Measurements from ENCODE around the gene PLEKHG2. TPM values are rescaled to one million over a fixed set of nuclear protein-coding genes. Genes with fewer than 3 reads are reported as not detected.

The PLEKHG2 gene, protein sequence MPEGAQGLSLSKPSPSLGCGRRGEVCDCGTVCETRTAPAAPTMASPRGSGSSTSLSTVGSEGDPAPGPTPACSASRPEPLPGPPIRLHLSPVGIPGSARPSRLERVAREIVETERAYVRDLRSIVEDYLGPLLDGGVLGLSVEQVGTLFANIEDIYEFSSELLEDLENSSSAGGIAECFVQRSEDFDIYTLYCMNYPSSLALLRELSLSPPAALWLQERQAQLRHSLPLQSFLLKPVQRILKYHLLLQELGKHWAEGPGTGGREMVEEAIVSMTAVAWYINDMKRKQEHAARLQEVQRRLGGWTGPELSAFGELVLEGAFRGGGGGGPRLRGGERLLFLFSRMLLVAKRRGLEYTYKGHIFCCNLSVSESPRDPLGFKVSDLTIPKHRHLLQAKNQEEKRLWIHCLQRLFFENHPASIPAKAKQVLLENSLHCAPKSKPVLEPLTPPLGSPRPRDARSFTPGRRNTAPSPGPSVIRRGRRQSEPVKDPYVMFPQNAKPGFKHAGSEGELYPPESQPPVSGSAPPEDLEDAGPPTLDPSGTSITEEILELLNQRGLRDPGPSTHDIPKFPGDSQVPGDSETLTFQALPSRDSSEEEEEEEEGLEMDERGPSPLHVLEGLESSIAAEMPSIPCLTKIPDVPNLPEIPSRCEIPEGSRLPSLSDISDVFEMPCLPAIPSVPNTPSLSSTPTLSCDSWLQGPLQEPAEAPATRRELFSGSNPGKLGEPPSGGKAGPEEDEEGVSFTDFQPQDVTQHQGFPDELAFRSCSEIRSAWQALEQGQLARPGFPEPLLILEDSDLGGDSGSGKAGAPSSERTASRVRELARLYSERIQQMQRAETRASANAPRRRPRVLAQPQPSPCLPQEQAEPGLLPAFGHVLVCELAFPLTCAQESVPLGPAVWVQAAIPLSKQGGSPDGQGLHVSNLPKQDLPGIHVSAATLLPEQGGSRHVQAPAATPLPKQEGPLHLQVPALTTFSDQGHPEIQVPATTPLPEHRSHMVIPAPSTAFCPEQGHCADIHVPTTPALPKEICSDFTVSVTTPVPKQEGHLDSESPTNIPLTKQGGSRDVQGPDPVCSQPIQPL (N-terminal part only)
- 60.4 to 147 TPM (median 118 TPM) in 5 replicates for total RNA-seq (2022; extraction: Qiagen RNA extraction)

GRCh38 chr19:39412100-39412866, at the start of gene PLEKHG2:
Gene PLEKHG2, plus strand, starts transcription at chr19:39412669. Its CDS starts 1,418 bp downstream, at chr19:39414087.

DNA sequence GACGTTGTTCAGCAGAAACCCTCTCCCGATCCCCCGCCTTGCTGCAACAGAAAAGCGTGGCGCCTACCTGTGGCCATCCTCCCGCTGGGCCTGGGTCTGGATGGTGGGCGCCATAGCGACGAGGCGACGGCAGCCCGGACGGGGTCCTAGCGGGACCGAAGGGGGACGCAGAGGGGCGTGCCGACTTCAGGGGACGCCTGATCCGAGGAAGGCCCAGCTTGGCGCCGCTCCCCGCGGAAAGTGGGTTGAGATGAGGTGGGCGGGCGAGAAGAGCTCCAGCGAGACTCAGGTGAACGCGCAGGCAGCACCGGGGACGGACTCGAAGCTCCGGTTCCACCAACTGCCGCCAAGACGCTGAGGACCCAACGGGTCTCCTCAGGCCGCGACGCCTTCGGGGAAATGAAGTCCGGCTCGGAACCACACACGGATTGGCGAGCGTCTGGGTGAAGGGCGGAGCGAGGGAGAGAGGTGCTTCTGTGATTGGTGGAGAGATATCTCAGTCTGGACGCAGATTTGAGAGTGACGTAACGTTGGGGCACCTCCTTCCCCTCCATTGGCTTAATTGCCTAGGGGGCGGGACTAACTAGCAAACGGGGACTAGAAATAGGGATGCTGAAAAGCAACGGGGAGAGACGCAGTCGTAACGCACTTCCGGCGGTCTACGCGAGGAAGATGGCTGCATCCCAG, 21.6 kb upstream of the PLEKHG2 start, which contains the start of the genes MED29 and PAF1:
MED29 (plus strand) TSS at position 628 of the 687 bp plus-strand sequence; CDS start at position 673, 45 bp downstream.
PAF1 (minus strand) TSS at position 356 of the 687 bp plus-strand sequence; CDS start at position 114, 242 bp downstream.

DNA sequence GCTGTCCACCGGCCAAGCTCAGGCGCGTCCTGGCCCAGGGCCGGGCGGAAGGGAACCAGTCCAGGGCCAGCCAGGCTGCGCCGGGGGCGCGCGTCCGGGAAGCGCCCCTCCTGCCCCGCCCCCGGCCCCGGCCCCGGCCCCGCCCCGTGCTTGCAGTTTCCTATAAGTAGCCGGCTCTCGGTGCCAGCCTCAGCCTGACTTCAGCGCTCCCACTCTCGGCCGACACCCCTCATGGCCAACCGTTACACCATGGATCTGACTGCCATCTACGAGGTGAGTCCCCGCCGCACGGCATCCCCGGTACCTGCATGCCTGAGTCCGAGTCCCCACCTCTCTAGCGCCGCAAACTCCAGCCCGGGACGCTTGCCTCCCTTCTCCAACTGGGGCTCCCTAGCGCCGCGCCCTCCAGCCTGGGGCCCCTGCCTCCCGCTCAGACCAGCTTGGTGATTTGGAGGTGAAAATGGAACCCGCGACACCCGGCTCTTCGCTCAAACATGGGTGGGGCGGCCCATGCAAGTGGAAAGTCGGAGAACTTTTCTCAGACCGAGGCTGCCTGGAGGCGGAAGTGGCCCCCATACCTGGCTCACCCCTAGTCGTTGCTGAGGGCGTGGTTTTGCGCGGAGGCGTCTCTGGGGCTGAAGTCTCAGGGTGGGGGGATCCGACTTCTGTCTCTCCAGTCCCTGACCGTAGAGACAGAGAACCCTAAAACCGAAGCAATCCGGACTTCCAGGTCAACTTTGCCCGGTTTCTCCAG, 5.6 kb upstream of the PLEKHG2 start, which contains the start of gene ZFP36:
ZFP36 (plus strand) TSS at position 192 of the 754 bp plus-strand sequence; CDS start at position 250, 58 bp downstream.

DNA sequence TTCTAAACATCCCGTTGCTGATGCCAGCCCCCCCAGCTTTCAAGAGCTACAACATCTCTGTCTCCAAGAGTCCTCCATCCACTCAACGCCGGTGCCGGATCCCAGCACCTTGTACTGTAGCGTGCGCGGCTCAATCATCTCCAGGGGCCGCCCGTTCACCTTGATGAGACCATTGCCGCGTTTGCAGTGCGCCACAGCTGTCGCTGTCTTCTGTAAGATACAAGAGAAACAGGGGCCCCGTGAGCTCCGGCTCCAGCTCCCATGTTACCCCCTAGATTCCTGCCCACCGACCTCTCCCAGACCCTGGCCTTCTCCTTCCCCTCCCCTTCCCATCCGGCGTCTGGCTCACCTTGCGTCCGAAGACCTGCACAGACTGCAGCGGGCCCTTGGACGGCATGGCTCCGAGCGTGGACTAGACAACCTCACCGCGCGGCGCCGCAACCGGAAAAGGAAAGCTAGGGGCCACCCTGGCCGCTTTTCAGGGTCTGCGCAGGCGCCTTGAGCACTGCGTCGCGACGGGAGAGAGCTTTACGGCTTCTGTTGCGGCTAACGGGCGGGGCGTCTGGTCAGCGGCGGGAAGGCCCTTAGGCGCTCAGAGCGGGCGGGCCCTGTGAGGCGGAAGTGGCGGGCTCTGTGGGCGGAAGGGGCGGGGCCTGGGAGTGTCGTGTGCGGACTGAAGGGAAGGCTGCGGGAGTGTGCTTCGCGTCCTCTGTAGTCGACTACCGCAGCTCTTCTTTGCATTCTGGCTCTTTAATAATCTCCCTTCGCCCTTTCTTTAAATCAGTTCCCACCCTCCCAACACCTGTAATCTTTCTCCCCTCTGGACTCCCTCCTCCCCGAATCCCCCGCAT, 23.3 kb downstream of the PLEKHG2 start, which contains the start of gene RPS16:
RPS16 (minus strand) TSS at position 451 of the 851 bp plus-strand sequence; CDS start at position 397, 54 bp downstream.

GRCh38 chr19:39445196-39446111, 33.0 kb downstream of the PLEKHG2 start, which contains the start of gene SUPT5H:
Gene SUPT5H, plus strand, starts transcription at chr19:39445582. Its CDS starts 309 bp downstream, at chr19:39445891.

Other genes with a start within 250 kb of the PLEKHG2 start
- 1.0 to 1.7 TPM (median 1.5 TPM) in 5 replicates for gene NCCRP1, start 215.7 kb upstream of the PLEKHG2 start, total RNA-seq (2022; extraction: Qiagen RNA extraction)
- not detected in 5 replicates for gene SYCN, start 208.4 kb upstream of the PLEKHG2 start, total RNA-seq (2022; extraction: Qiagen RNA extraction)
- not detected in 5 replicates for gene IFNL3, start 167.7 kb upstream of the PLEKHG2 start, total RNA-seq (2022; extraction: Qiagen RNA extraction)
- gene IFNL4, start 163.8 kb upstream of the PLEKHG2 start, total RNA-seq (2022; extraction: Qiagen RNA extraction): not detected in 5 replicates
- gene IFNL2, start 144.3 kb upstream of the PLEKHG2 start, total RNA-seq (2022; extraction: Qiagen RNA extraction): not detected in 5 replicates
- gene IFNL1, start 116.3 kb upstream of the PLEKHG2 start, total RNA-seq (2022; extraction: Qiagen RNA extraction): 0.16 to 0.26 TPM in 2 of 5 replicates, not detected in the others
- 6.3 to 10.8 TPM (median 9.6 TPM) in 5 replicates for gene LRFN1, start 91.8 kb upstream of the PLEKHG2 start, total RNA-seq (2022; extraction: Qiagen RNA extraction)
- gene GMFG, start 76.6 kb upstream of the PLEKHG2 start, total RNA-seq (2022; extraction: Qiagen RNA extraction): 0.31 TPM in 1 of 5 replicates, not detected in the others
- 101 to 193 TPM (median 189 TPM) in 5 replicates for gene SAMD4B, start 70.2 kb upstream of the PLEKHG2 start, total RNA-seq (2022; extraction: Qiagen RNA extraction)
- gene PAF1, start 21.6 kb upstream of the PLEKHG2 start, total RNA-seq (2022; extraction: Qiagen RNA extraction): 70.3 to 88.0 TPM (median 86.0 TPM) in 5 replicates
- gene MED29, start 21.3 kb upstream of the PLEKHG2 start, total RNA-seq (2022; extraction: Qiagen RNA extraction): 66.9 to 81.5 TPM (median 79.2 TPM) in 5 replicates
- 195 to 324 TPM (median 282 TPM) in 5 replicates for gene ZFP36, start 5.8 kb upstream of the PLEKHG2 start, total RNA-seq (2022; extraction: Qiagen RNA extraction)
- 6,292 to 6,945 TPM (median 6,439 TPM) in 5 replicates for gene RPS16, start 23.3 kb downstream of the PLEKHG2 start, total RNA-seq (2022; extraction: Qiagen RNA extraction)
- gene SUPT5H, start 32.9 kb downstream of the PLEKHG2 start, total RNA-seq (2022; extraction: Qiagen RNA extraction): 141 to 199 TPM (median 189 TPM) in 5 replicates
- gene TIMM50, start 68.2 kb downstream of the PLEKHG2 start, total RNA-seq (2022; extraction: Qiagen RNA extraction): 175 to 234 TPM (median 221 TPM) in 5 replicates
- 7.2 to 9.6 TPM (median 9.0 TPM) in 5 replicates for gene DLL3, start 86.3 kb downstream of the PLEKHG2 start, total RNA-seq (2022; extraction: Qiagen RNA extraction)
- gene SELENOV, start 102.5 kb downstream of the PLEKHG2 start, total RNA-seq (2022; extraction: Qiagen RNA extraction): 0.05 TPM in 1 of 5 replicates, not detected in the others
- 5.8 to 7.8 TPM (median 7.2 TPM) in 5 replicates for gene EID2B, start 120.2 kb downstream of the PLEKHG2 start, total RNA-seq (2022; extraction: Qiagen RNA extraction)
- gene EID2, start 127.5 kb downstream of the PLEKHG2 start, total RNA-seq (2022; extraction: Qiagen RNA extraction): 35.1 to 39.3 TPM (median 35.6 TPM) in 5 replicates
- not detected in 5 replicates for gene LGALS13, start 189.9 kb downstream of the PLEKHG2 start, total RNA-seq (2022; extraction: Qiagen RNA extraction)
- not detected in 5 replicates for gene LGALS16, start 243.2 kb downstream of the PLEKHG2 start, total RNA-seq (2022; extraction: Qiagen RNA extraction)

Measured in A549 treated with dexamethasone at 1 μM for 4 hours (cell line).